HepG2 (cell line): Measurements from ENCODE around the gene ATP2C2. TPM values are rescaled to one million over a fixed set of nuclear protein-coding genes. Genes with fewer than 3 reads are reported as not detected.
A peak's percentile ranks its signal among the peaks of the same experiment; 100 is the strongest.

ENCODE experiments used
- AKAP8 ChIP-seq: sonication (generic); formaldehyde crosslinking; IDR thresholded peaks from 2 replicates; pipeline ENCODE4 v1.5.1; 2020; ENCODE audit warnings: mild to moderate bottlenecking, missing genetic modification reagents
- BRF2 ChIP-seq: sonication (generic); formaldehyde crosslinking; IDR thresholded peaks from 2 replicates; pipeline ENCODE4 v1.8.1; 2022; ENCODE audit warnings: mild to moderate bottlenecking, missing genetic modification reagents
- CENPT ChIP-seq: sonication (generic); formaldehyde crosslinking; IDR thresholded peaks from 2 replicates; pipeline ENCODE4 v1.8.0; 2022; ENCODE audit warnings: low read depth, mild to moderate bottlenecking, moderate library complexity, missing genetic modification reagents
- ETV6 ChIP-seq: sonication (generic); formaldehyde crosslinking; conservative IDR thresholded peaks from 2 replicates; pipeline ENCODE4 v1.4.0; 2020; ENCODE audit warnings: missing genetic modification reagents
- HMG20A ChIP-seq: IDR thresholded peaks from 2 replicates; pipeline ENCODE4 v1.6.1; 2016; ENCODE audit warnings: borderline replicate concordance
- NR2F6 ChIP-seq, 2 experiments: IDR thresholded peaks; 2 replicates each; pipeline ENCODE4 v1.6.1; 2016; ENCODE audit warnings: antibody characterized with exemption in 1 of 2, mild to moderate bottlenecking in 1 of 2
- ZXDC ChIP-seq: sonication (generic); formaldehyde crosslinking; IDR thresholded peaks from 2 replicates; pipeline ENCODE4 v1.5.0; 2020; ENCODE audit warnings: mild to moderate bottlenecking, missing genetic modification reagents
- polyA plus RNA-seq, 8 experiments: library from polyadenylated mRNA; depleted of rRNA in 3 of 8; stranded (reverse) in 7 of 8; unstranded in 1 of 8; fragments of >200 nt; fragmentation: Illumina TruSeq in 4 of 8; extraction: Trizol in 4 of 8; gene quantifications; 2 replicates each; pipeline versions ENCODE4 v1.2.1 to v1.2.3, GENCODE V29; 2011 to 2016; ENCODE audit warnings: low read depth in 4 of 8, missing spikeins in 1 of 8, mixed read lengths in 1 of 8; ENCODE audit not compliant: insufficient read depth in 1 of 8
- total RNA-seq, 5 experiments: library from RNA; depleted of rRNA; stranded (reverse); fragments of >200 nt; fragmentation: Illumina TruSeq; extraction: Trizol; gene quantifications; 2 replicates each; pipeline ENCODE4 v1.2.3, GENCODE V29; 2016; ENCODE audit warnings: low read depth in 1 of 5

The ATP2C2 gene
- total and polyA plus RNA-seq, 2 of the 13 experiments (the other 11 are each of a cell fraction or from before 2014, with no cell fraction given) = 0.07 TPM; not detected in 1

GRCh38 chr16:84484579-84485254 is 116.4 kb downstream of the ATP2C2 start (continued):
- TF ChIP-seq ZXDC (CRISPR knock-in tag) (no peak), CENPT (CRISPR knock-in tag) (no peak), ETV6 (CRISPR knock-in tag) (no peak), NR2F6 (IDR thresholded peaks at IDR 0.05) (0 out of 2 replicates have a peak, but pooled peaks have one; percentile 36), NR2F6 (CRISPR knock-in tag; IDR thresholded peaks at IDR 0.05) (peak; percentile 60), BRF2 (CRISPR knock-in tag) (no peak), HMG20A (no peak), AKAP8 (CRISPR knock-in tag) (no peak)
